SKM-1 (cell line): ENCODE data around the gene ZNF546.
"Not testable (repeated sequence)": the region's sequence is repeated elsewhere in the genome, so short reads cannot be mapped to it uniquely, and the experiment has no call there.

Source experiments
- DNase-seq: peaks from one replicate; lab custom pipeline; 2025; ENCODE audit not compliant: unreplicated experiment; lab: John Stamatoyannopoulos, UW

The ZNF546 gene

DNA sequence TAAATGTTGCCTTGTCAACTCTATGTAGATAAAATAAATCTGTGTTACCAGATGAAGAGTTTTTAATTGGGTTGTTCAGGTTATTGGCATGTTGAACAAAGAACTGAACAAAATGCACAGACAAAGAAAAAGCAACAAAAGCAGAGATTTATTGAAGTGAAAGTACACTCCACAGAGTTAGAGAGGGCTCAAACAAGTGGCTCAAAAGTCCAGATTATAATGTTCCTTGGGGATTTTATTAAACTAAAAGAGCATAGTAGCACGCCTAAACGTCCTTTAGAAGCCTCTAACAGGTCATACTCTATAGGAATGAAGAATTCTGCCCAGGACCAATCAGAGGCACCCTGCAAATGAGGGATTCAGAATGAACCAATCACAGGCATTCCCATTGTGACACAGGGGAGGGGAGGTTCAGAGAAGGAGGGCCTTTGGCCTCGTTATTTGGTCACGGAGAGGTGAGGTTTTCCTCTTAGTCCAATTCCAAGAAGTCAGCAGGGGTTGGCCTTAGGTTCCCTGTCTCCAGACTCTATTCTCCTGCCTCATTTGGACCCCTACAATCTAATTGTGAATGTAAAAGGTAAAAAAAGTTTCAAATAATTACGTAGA is 13.1 kb upstream of the ZNF546 start:
- no peak for DNase-seq

DNA sequence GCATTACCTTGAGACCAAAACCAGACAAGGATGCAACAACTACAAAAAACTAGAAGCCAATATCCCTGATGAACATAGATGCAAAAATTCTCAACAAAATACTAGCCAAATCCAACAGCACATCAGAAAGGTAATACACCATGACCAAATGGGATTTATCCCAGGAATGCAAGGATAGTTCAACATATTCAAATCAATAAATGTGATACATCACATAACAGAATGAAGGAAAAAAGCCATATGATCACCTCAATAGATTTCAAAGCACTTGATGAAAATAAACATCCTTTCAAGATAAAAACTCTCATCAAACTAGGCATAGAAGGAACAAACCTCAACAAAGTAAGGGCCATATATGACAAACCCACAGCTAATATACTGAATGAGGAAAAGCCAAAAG is 10.2 kb upstream of the ZNF546 start:
- DNase-seq, result no peak

DNA sequence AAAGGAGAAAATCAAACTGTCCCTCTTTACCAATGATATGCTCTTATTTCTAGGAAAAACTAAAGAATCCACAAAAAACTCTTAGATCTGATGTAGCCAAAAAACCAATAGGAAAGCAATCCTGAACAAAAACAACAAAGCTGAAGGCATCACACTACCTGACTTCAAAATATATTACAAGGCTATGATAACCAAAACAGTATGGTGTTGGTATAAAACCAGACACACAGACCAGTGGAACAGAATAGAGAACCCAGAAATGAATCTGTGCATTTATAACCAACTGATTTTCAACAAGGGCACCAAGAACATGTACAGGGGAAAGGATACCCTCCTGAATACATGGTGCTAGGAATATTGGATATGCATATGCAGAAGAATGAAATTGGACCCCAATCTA is 9.7 kb upstream of the ZNF546 start:
- DNase-seq, result no peak

DNA sequence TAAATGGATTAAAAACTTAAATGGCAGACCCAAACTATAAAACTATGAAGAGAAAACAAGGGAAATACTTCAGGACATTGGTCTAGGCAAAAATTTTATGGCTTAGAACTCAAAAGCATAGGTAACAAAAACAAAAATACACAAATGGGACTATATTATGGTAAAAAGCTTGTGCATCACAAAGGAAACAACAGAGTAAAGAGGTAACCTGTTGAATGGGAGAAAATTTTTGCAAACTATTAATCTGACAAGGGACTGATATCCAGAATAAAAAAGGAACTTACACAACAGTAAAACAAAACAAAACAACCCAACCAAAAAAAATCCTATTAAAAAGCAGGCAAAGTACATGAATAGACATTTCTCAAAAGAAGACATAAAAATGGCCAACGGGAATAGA is 9.3 kb upstream of the ZNF546 start:
- DNase-seq, result no peak

GRCh38 chr19:39993605-39994004 is 3.3 kb upstream of the ZNF546 start:
- no peak for DNase-seq

- no peak for DNase-seq
Observed at GRCh38 chr19:39994361-39994760, 2.5 kb upstream of the ZNF546 start.

DNA sequence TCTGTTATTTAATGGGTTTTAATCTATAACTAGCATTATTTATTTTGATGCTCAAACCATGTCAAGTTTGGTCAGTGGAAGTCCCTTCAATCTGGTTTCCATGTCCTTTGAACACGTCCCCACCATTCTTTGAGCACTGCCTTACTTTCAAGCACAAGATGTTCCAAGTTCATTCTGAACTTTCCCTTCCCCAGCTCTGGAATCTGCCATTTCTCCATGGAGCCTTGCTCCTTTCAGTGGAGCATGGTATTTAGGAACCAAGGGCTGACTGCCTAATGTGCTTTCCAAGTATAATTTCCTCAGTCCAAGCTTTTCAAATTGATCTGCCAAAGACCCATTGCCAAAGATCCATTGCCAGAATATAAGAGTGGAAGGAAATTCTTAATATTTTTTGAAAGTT is 1.1 kb upstream of the ZNF546 start:
- DNase-seq, result no peak

GRCh38 chr19:39996218-39996810 is 546 bp upstream of the ZNF546 start:
- DNase-seq, result no peak

GRCh38 chr19:39997638-39998216 is 867 bp downstream of the ZNF546 start:
- no peak for DNase-seq

DNA sequence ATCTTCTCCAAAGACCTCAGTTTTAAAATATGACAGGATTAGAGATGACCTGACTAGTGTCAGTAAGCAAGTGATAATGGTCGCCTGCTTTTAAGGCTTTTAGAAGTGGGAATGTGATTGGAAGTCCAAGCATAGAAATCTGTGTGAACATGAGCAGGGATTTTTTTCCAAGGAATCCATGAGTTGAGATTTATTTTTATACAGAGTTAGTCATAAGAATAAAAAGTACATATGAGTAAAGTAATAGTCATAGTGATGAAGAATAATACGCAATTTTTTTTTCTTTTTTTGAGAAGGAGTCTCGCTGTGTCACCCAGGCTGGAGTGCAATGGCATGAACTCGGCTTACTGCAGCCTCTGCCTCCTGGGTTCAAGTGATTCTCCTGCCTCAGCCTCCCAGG is 1.6 kb downstream of the ZNF546 start:
- DNase-seq, result no peak

DNA sequence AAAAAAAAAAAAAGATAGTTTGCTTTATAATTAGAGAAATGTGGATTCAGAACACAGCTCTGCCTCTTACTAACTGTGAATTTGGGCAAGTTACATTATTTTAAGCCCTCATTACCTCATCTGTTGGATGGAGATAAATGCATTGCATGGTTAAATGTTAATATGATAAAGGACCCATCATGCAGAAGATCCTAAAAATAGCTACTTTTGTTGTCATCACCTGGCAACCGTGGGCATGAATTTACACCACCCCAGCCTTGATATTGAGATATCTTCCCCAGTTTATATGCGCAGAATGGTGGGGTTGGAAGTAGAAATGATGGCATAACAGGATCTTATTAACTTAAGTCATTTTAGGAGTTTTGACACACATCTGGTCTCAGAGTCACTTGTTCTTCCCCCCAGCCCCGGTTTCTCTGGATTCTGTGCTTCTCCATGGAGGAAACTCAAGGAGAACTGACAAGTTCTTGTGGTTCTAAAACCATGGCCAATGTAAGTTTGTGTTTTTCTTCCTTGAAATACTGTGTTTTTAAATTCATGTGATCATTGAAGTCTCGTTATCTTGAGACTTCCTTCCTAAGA is 8.9 kb downstream of the ZNF546 start:
- no peak for DNase-seq

GRCh38 chr19:40006273-40006691 is 9.4 kb downstream of the ZNF546 start:
- no peak for DNase-seq

DNA sequence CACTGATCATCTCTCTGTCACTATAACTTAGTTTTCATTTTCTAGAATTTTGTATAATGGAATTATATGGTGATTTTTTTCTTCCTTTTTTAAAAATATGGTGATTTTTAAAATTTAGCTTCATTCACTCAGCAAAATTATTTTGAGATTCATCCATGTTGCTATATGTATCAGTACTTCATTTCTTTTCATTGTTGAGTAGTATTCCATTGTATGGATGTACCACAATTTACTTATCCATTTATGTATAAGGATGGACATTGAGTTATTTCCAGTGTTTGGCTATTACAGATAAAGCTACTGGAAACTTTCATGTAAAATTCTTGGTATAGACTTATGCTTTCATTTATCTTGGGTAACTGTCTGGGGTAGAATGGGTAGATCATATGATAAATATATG is 12.8 kb downstream of the ZNF546 start:
- no peak for DNase-seq

GRCh38 chr19:40013991-40014390 is 17.1 kb downstream of the ZNF546 start:
- no peak for DNase-seq

- DNase-seq, result no peak
Observed at GRCh38 chr19:40023969-40024368, 27.1 kb downstream of the ZNF546 start.

GRCh38 chr19:40025938-40026596 is 29.2 kb downstream of the ZNF546 start:
- no peak for DNase-seq

GRCh38 chr19:40026597-40026970 is 29.7 kb downstream of the ZNF546 start:
- DNase-seq, result no peak

- DNase-seq, result no peak
Observed at GRCh38 chr19:40033989-40034560, 37.2 kb downstream of the ZNF546 start.

GRCh38 chr19:40035996-40036395 is 39.1 kb downstream of the ZNF546 start:
- no peak for DNase-seq

DNA sequence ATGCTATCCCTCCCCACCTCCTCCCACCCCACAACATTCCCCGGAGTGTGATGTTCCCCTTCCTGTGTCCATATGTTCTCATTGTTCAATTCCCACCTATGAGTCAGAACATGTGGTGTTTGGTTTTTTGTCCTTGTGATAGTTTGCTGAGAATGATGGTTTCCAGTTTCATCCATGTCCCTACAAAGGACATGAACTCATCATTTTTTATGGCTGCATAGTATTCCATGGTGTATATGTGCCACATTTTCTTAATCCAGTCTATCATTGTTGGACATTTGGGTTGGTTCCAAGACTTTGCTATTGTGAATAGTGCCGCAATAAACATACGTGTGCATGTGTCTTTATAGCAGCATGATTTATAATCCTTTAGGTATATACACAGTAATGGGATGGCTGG is 41.2 kb downstream of the ZNF546 start:
- DNase-seq, result not testable (repeated sequence)

DNA sequence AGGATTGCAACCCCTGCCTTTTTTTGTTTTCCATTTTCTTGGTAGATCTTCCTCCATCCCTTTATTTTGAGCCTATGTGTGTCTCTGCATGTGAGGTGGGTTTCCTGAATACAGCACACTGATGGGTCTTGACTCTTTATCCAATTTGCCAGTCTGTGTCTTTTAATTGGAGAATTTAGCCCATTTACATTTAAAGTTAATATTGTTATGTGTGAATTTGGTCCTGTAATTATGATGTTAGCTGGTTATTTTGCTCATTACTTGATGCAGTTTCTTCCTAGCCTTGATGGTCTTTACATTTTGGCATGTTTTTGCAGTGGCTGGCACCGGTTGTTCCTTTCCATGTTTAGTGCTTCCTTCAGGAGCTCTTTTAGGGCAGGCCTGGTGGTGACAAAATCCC is 44.9 kb downstream of the ZNF546 start:
- DNase-seq, result not testable (repeated sequence)

DNA sequence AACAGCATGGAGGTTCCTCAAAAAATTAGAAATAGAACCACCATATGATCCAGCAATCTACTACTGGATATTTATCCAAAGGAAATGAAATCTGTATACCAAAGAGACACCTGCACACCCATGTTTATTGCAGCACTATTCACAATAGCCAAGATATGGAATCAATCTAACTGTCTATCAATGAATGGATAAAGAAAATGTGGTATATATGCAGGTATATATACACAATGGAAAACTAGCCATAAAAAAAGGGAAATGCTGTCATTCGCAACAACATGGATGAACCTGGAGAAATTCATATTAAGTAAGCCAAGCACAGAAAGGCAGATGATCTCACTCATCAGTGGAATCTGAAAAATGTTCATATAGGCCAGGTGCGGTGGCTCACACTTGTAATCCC is 56.6 kb downstream of the ZNF546 start:
- DNase-seq, result no peak
